Gastroesophageal sphincter (tissue), 3 donors: ENCODE results near the gene R3HDM2.

Source experiments
- CTCF ChIP-seq, 4 experiments: fragments of 200-600 bp in 2 of 4; fragments of 450-650 bp in 2 of 4; sonication (generic) in 1 of 4; IDR thresholded peaks; one replicate each; pipeline ENCODE4 v1.5.1; 2017 to 2019; ENCODE audit warnings: antibody characterized with exemption in 4 of 4, mild to moderate bottlenecking in 2 of 4, moderate library complexity in 2 of 4
- EP300 ChIP-seq: sonication (generic); formaldehyde crosslinking; IDR thresholded peaks from one replicate; pipeline ENCODE4 v1.6.1; 2017; ENCODE audit warnings: antibody characterized with exemption, mild to moderate bottlenecking
- POLR2A ChIP-seq, 2 donors: fragments of 450-650 bp; IDR thresholded peaks; one replicate each; pipeline ENCODE4 v1.6.1; 2017; ENCODE audit warnings: antibody characterized with exemption in 2 of 2, mild to moderate bottlenecking in 2 of 2, moderate library complexity in 1 of 2
- POLR2AphosphoS5 ChIP-seq: sonication (generic); formaldehyde crosslinking; IDR thresholded peaks from one replicate; pipeline ENCODE4 v1.6.1; 2017; ENCODE audit warnings: antibody characterized with exemption

DNA sequence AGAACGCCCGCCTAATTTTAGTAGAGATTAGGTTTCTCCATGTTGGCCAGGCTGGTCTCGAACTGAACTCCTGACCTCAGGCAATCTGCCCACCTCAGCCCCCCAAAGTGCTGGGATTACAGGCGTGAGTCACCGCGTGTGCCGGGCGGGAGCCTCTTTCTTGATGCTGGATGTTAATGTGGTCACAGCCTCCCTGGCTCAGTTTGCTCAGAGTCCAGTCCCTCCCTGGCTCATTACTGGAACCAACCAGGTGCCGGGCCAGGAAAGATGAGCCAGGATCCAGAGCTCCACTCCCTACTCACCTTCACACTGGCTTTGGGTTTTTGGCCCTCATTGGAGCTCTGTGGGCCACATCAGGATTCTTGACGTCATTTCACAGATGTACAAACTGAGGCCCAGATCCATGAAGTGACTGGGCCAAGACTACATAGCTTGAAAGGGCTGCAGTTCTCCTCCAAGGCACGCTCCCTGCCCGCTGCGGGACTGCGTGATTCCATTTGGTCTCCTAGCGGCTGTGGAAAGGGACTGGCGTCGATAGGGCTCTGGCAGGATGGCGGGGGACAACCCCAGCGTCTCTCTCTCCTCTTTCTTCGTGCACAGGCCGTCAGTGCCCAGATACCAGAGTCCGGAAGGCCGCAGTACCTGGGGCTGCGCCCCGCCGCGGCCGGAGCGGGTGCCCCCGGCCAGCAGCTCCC lies 206.4 kb downstream of the R3HDM2 start:
- no peak for TF ChIP-seq CTCF (IDR thresholded peaks at IDR 0.05)
- no peak for TF ChIP-seq POLR2A (IDR thresholded peaks at IDR 0.05)
- no peak for TF ChIP-seq POLR2AphosphoS5
- TF ChIP-seq EP300, result no peak
